Panc1 (cell line): ENCODE results near the gene TEX30. TPM values are rescaled to one million over a fixed set of nuclear protein-coding genes. Genes with fewer than 3 reads are reported as not detected.

Source experiments
- ATAC-seq: fragments of 200-7000 bp; cut with Tn5 transposase; 2 replicates; pipeline ENCODE4 v1.9.1; 2020; ENCODE audit warnings: mild to moderate bottlenecking, moderate library complexity
- BruUV-seq: library from RNA; stranded (reverse); fragments of 400-500 nt; replicated peaks from 2 replicates; lab custom pipeline; 2021; lab: Mats Ljungman, UMichigan
- CTCF ChIA-PET: fragments of 300-600 bp; sonication (Branson Sonifier 250); formaldehyde crosslinking; loops from one replicate; lab custom pipeline; 2022; ENCODE audit warnings: antibody characterized with exemption; lab: Charles Lee
- POLR2A ChIA-PET: fragments of 300-600 bp; sonication (Branson Sonifier 250); formaldehyde crosslinking; loops from one replicate; lab custom pipeline; 2022; ENCODE audit warnings: antibody characterized with exemption; lab: Charles Lee
- DNase-seq: peaks from one replicate; pipeline ENCODE4 v3.0.0-alpha.2; 2010; ENCODE audit warnings: low read depth, low spot score
- H3K27ac ChIP-seq: 2 replicates; pipeline ENCODE4 v1.5.1; 2011; ENCODE audit warnings: mild to moderate bottlenecking, low read length, inconsistent platforms
- H3K27me3 ChIP-seq: fragments of 200-500 bp; sonication (Bioruptor generic); 2 replicates; pipeline ENCODE4 v1.6.0; 2014; ENCODE audit warnings: low read length, inconsistent platforms; ENCODE audit not compliant: control insufficient read depth, insufficient read depth
- H3K36me3 ChIP-seq: fragments of 200-500 bp; sonication (Bioruptor generic); 2 replicates; pipeline ENCODE4 v1.5.1; 2014; ENCODE audit warnings: inconsistent platforms, mild to moderate bottlenecking, low read length, moderate library complexity; ENCODE audit not compliant: control insufficient read depth, insufficient read depth
- H3K4me1 ChIP-seq: 2 replicates; pipeline ENCODE4 v1.5.1; 2011; ENCODE audit warnings: inconsistent platforms, mild to moderate bottlenecking, low read length, moderate library complexity; ENCODE audit not compliant: control insufficient read depth, insufficient read depth
- H3K4me3 ChIP-seq, 2 experiments: 2 replicates each; pipeline ENCODE4 v1.5.1; 2011 to 2012; ENCODE audit warnings: low read depth in 2 of 2, low read length in 2 of 2, mild to moderate bottlenecking in 2 of 2, inconsistent platforms in 1 of 2, moderate library complexity in 1 of 2
- H3K9me3 ChIP-seq: fragments of 200-500 bp; sonication (Bioruptor generic); 2 replicates; pipeline ENCODE4 v1.5.1; 2014; ENCODE audit warnings: low read depth, mild to moderate bottlenecking, inconsistent platforms, low read length, moderate library complexity; ENCODE audit not compliant: control insufficient read depth, insufficient read depth
- CTCF ChIP-seq: fragments of 450-650 bp; IDR thresholded peaks from 2 replicates; pipeline ENCODE4 v1.5.1; 2017; ENCODE audit warnings: mild to moderate bottlenecking
- POLR2AphosphoS5 ChIP-seq: IDR thresholded peaks from 2 replicates; pipeline ENCODE4 v1.6.1; 2012; ENCODE audit warnings: mild to moderate bottlenecking, low read depth, low read length, moderate library complexity
- REST ChIP-seq, 2 experiments: IDR thresholded peaks; 2 replicates each; pipeline ENCODE4 v1.6.1; 2011 to 2012; ENCODE audit warnings: low read depth in 2 of 2, control low read depth in 1 of 2, low read length in 1 of 2, mild to moderate bottlenecking in 1 of 2, moderate library complexity in 1 of 2; ENCODE audit not compliant: insufficient read depth in 1 of 2
- SIN3A ChIP-seq: IDR thresholded peaks from 2 replicates; pipeline ENCODE4 v1.6.1; 2012; ENCODE audit warnings: low read depth, mild to moderate bottlenecking, low read length, moderate library complexity, borderline replicate concordance; ENCODE audit not compliant: insufficient read depth
- TCF7L2 ChIP-seq: IDR thresholded peaks from 2 replicates; pipeline ENCODE4 v1.6.1; 2011; ENCODE audit warnings: mild to moderate bottlenecking, low read depth, low read length, inconsistent platforms
- in situ Hi-C: cut with HindIII; loops from 2 replicates; pipeline ENCODE4 v1.10.0; 2016; ENCODE audit warnings: low sequenced_read_pairs, low pct_unique_long_range_greater_than_20kb
- intact Hi-C: fragments of 100-400 bp; cut with micrococcal nuclease; formaldehyde crosslinking; loops from one replicate; pipeline ENCODE4 v1.10.0; 2022; ENCODE audit not compliant: unreplicated experiment
- total RNA-seq: library from RNA; stranded (reverse); gene quantifications from one replicate; pipeline ENCODE4 v1.2.1, GENCODE V29; 2021; ENCODE audit not compliant: unreplicated experiment

Gene TEX30
- total RNA-seq, 1 experiment from 2014 or later: 20.8 TPM

- no peaks in the 10 kb centered on the region for H3K9me3 ChIP-seq
- CTCF ChIA-PET: no interaction called here
- POLR2A ChIA-PET: no interaction called here
- intact Hi-C loops: no loop called here
- BruUV-seq: no TSS peak
- no peak overlapping the region for H3K4me3 ChIP-seq
- no peak overlapping the region for H3K27ac ChIP-seq
- no peaks in the 10 kb centered on the region; the same call in 1 of the 2 replicates for H3K27me3 ChIP-seq
- in situ Hi-C loops: no loop called here
- no peaks in the 10 kb centered on the region for H3K4me1 ChIP-seq
- TF ChIP-seq CTCF: no peak
- no peak for TF ChIP-seq SIN3A
- no peak for TF ChIP-seq POLR2AphosphoS5
- TF ChIP-seq REST (IDR thresholded peaks at IDR 0.05; ENCODE audit: insufficient read depth in 1 of 2, low read depth in 2 of 2, low read length in 1 of 2): no peak
- TF ChIP-seq TCF7L2: no peak
- H3K36me3 ChIP-seq: no peaks in the 10 kb centered on the region
- no peak for DNase-seq
- ATAC-seq: no peak
These were observed 54.8 kb downstream of the TEX30 start for GRCh38 chr13:102718746-102719145.

Other genes with a start within 250 kb of the TEX30 start
- gene TPP2, start 176.8 kb downstream of the TEX30 start, total RNA-seq: 31.6 TPM
- gene METTL21C, start 78.7 kb downstream of the TEX30 start, total RNA-seq: not detected
- gene POGLUT2, start 25.2 kb upstream of the TEX30 start, total RNA-seq: 5.8 TPM
- 10.5 TPM for gene BIVM, start 25.3 kb upstream of the TEX30 start, total RNA-seq
- gene ERCC5, start 72.2 kb upstream of the TEX30 start, total RNA-seq: 19.6 TPM